C4-2B (cell line): ENCODE results near the gene SPTLC2.

Experiments
- H3K27ac ChIP-seq: fragments of 450-650 bp; 2 replicates; pipeline ENCODE4 v1.5.1; 2017
- ZFX ChIP-seq: fragments of 450-650 bp; IDR thresholded peaks from 2 replicates; pipeline ENCODE4 v1.6.1; 2017
- TF ChIP-seq, protein P1 (sequence below): fragments of 450-650 bp; conservative IDR thresholded peaks from 2 replicates; pipeline ENCODE4 v1.5.1; 2017; ENCODE audit warnings: mild to moderate bottlenecking

Gene SPTLC2

GRCh38 chr14:77583657-77584056, 32.8 kb downstream of the SPTLC2 start:
- TF ChIP-seq, protein P1, sequence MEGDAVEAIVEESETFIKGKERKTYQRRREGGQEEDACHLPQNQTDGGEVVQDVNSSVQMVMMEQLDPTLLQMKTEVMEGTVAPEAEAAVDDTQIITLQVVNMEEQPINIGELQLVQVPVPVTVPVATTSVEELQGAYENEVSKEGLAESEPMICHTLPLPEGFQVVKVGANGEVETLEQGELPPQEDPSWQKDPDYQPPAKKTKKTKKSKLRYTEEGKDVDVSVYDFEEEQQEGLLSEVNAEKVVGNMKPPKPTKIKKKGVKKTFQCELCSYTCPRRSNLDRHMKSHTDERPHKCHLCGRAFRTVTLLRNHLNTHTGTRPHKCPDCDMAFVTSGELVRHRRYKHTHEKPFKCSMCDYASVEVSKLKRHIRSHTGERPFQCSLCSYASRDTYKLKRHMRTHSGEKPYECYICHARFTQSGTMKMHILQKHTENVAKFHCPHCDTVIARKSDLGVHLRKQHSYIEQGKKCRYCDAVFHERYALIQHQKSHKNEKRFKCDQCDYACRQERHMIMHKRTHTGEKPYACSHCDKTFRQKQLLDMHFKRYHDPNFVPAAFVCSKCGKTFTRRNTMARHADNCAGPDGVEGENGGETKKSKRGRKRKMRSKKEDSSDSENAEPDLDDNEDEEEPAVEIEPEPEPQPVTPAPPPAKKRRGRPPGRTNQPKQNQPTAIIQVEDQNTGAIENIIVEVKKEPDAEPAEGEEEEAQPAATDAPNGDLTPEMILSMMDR, result no peak
- no peak for TF ChIP-seq ZFX
- no peak overlapping the region for H3K27ac ChIP-seq

DNA sequence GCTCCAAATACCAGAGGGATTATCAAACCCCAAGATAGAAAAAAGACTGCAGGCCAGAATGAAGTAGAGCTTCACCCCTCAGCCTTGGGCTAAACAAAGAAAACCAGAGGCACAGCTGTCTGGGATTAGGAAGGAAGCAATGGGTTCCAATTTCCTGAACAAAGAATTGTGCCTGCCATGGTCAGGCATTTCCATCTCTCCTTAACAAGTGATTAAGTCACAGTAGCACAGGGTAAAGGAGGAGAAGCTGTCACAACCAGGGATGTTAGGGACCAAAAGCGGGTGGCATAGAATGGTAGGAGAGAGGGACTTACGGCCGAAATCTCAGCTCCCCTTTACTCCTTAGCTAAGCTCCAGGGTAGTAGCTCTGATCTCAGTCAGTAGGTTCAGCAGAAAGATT, 33.9 kb downstream of the SPTLC2 start:
- H3K27ac ChIP-seq, result no peak overlapping the region
- TF ChIP-seq ZFX, result no peak
- TF ChIP-seq, protein P1, result no peak

- TF ChIP-seq, protein P1, result no peak
- H3K27ac ChIP-seq, result peak overlapping the region; percentile 59
Observed at GRCh38 chr14:77580964-77581505, 35.4 kb downstream of the SPTLC2 start.

GRCh38 chr14:77580477-77580876, 36.0 kb downstream of the SPTLC2 start:
- peak overlapping the region; percentile 51 for H3K27ac ChIP-seq
- TF ChIP-seq, protein P1, result no peak
- TF ChIP-seq ZFX, result no peak

DNA sequence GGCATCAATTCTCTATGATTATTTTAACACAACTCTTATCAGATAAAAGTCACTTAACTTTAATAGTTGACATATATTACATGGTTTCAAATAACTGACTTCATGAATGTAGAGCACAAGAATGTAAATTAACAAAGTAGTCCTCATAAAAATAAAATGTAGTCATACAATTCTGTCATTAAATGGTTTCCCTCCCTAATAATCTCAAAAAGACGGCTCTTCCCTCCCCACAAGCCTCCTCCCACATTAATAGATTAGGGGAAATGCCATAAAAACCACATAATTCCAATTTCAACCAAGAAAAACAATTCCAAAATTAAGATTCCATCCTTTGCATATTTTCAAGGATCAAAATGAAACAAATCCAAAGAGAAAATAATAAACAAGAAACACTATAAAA, 36.7 kb downstream of the SPTLC2 start:
- H3K27ac ChIP-seq, result no peak overlapping the region; the same call in 1 of the 2 replicates
- TF ChIP-seq ZFX, result no peak
- TF ChIP-seq, protein P1, result no peak

GRCh38 chr14:77579065-77579464, 37.4 kb downstream of the SPTLC2 start:
- no peak overlapping the region for H3K27ac ChIP-seq
- TF ChIP-seq ZFX, result no peak
- TF ChIP-seq, protein P1, result no peak

DNA sequence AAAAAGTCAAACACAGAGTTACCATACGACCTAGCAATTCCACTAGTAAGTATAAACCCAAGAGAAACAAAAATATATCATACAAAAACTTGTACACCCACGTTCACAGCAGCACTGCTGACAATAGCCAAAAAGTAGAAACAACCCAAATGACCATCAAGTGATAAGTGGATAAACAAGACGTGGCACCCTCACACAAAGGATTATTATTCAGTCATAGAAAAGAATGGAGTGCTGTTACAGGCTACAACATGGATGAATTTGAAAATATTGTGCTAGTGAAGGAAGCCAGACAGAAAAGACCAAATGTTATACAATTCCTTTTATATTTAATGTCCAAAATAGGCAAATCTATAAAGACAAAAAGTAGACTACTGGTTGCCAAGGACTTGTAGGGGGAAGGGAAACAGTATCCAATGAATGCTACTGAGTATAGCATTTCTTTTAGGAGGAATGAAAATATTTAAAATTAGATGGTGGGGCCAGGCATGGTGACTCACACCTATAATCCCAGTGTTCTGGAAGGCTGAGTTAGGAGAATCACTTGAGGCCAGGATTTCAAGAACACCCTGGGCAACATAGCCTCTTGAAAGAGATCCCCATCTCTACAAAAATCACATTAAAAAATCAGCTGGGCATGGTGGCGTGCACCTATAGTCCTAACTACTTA, 41.9 kb downstream of the SPTLC2 start:
- no peak for TF ChIP-seq ZFX
- TF ChIP-seq, protein P1, result no peak
- no peak overlapping the region for H3K27ac ChIP-seq
